H1 (cell line): ENCODE data around the gene REPS1. TPM values are rescaled to one million over a fixed set of nuclear protein-coding genes. Genes with fewer than 3 reads are reported as not detected.

Source experiments
- CTCF ChIA-PET: fragments of 300-600 bp; sonication (Branson Sonifier 250); formaldehyde crosslinking; loops from one replicate; lab custom pipeline; 2021; ENCODE audit not compliant: partially characterized antibody; lab: Charles Lee
- POLR2A ChIA-PET: fragments of 300-600 bp; sonication (Branson Sonifier 250); formaldehyde crosslinking; loops from one replicate; lab custom pipeline; 2021; ENCODE audit warnings: inconsistent platforms; ENCODE audit not compliant: partially characterized antibody; lab: Charles Lee
- DNase-seq, 2 experiments: peaks; one replicate each; pipeline versions ENCODE4 v3.0.0 to v3.0.0-alpha.2; 2010 to 2022; ENCODE audit warnings: low spot score in 2 of 2, low read depth in 1 of 2, mixed read lengths in 1 of 2
- FAIRE-seq: peaks from 2 replicates; lab custom pipeline; 2011; peaks lifted over from hg19 to GRCh38; lab: Jason Lieb, UNC
- H2AFZ ChIP-seq: 2 replicates; pipeline ENCODE4 v1.8.1; 2012; ENCODE audit warnings: low read length, inconsistent platforms
- H2AK5ac ChIP-seq: 2 replicates; pipeline ENCODE4 v1.6.1; 2013; ENCODE audit warnings: low read depth, low read length
- H2BK120ac ChIP-seq: replicated peaks from 2 replicates; pipeline ENCODE3; 2013; ENCODE audit warnings: low read depth, low read length, inconsistent platforms
- H2BK12ac ChIP-seq: 2 replicates; pipeline ENCODE4 v1.6.1; 2013; ENCODE audit warnings: low read depth, low read length
- H2BK15ac ChIP-seq: 2 replicates; pipeline ENCODE4 v1.6.1; 2013; ENCODE audit warnings: low read length
- H2BK20ac ChIP-seq: 2 replicates; pipeline ENCODE4 v1.6.1; 2013; ENCODE audit warnings: low read length
- H2BK5ac ChIP-seq: 2 replicates; pipeline ENCODE4 v1.6.1; 2013; ENCODE audit warnings: low read depth, low read length
- H3K14ac ChIP-seq: 2 replicates; pipeline ENCODE4 v1.6.1; 2013; ENCODE audit warnings: inconsistent platforms; ENCODE audit not compliant: insufficient read length
- H3K18ac ChIP-seq: 2 replicates; pipeline ENCODE4 v1.6.1; 2013; ENCODE audit warnings: low read length; ENCODE audit errors: extremely low read depth
- H3K23ac ChIP-seq: 2 replicates; pipeline ENCODE4 v1.6.1; 2013; ENCODE audit warnings: inconsistent platforms; ENCODE audit not compliant: insufficient read length
- H3K23me2 ChIP-seq: 2 replicates; pipeline ENCODE4 v1.6.1; 2013; ENCODE audit warnings: low read depth, low read length
- H3K27ac ChIP-seq: 2 replicates; pipeline ENCODE4 v1.6.1; 2011; ENCODE audit warnings: low read depth, low read length, inconsistent platforms
- H3K27me3 ChIP-seq, 4 experiments: replicated peaks in 1 of 4; 1 replicate in 1 of 4; 2 replicates in 3 of 4; pipeline versions ENCODE4 v1.6.1 to v1.8.1; 2011 to 2013; ENCODE audit warnings: low read length in 3 of 4, mild to moderate bottlenecking in 3 of 4, inconsistent platforms in 2 of 4, mixed read lengths in 2 of 4, moderate library complexity in 1 of 4; ENCODE audit not compliant: control insufficient read depth in 3 of 4, insufficient read depth in 3 of 4; ENCODE audit errors: extremely low read depth in 1 of 4
- H3K36me3 ChIP-seq, 4 experiments: 2 replicates each; pipeline versions ENCODE4 v1.6.1 to v1.8.1; 2011 to 2013; ENCODE audit warnings: mild to moderate bottlenecking in 4 of 4, low read length in 3 of 4, moderate library complexity in 2 of 4, control low read depth in 1 of 4, inconsistent platforms in 1 of 4; ENCODE audit not compliant: insufficient read depth in 4 of 4, control insufficient read depth in 2 of 4
- H3K4ac ChIP-seq: replicated peaks from 2 replicates; pipeline ENCODE3; 2013; ENCODE audit warnings: low read length, low read depth, mixed read lengths, inconsistent platforms; ENCODE audit not compliant: insufficient read length
- H3K4me1 ChIP-seq, 4 experiments: replicated peaks in 1 of 4; 1 replicate in 1 of 4; 2 replicates in 3 of 4; pipeline versions ENCODE4 v1.6.1 to v1.8.1; 2011 to 2013; ENCODE audit warnings: low read length in 3 of 4, inconsistent platforms in 2 of 4, mixed read lengths in 1 of 4; ENCODE audit not compliant: insufficient read depth in 4 of 4, control insufficient read depth in 3 of 4
- H3K4me2 ChIP-seq, 2 experiments: 2 replicates each; pipeline versions ENCODE4 v1.6.1 to v1.8.1; 2011 to 2013; ENCODE audit warnings: low read depth in 2 of 2, low read length in 2 of 2, control low read depth in 1 of 2, inconsistent platforms in 1 of 2, mild to moderate bottlenecking in 1 of 2; ENCODE audit not compliant: insufficient read depth in 1 of 2
- H3K4me3 ChIP-seq, 4 experiments: fragments of 200-600, 300-600 bp in 1 of 4; sonication (generic), shearing (Covaris generic), sonication (Bioruptor Twin) in 1 of 4; 2 replicates each; pipeline versions ENCODE4 v1.5.1 to v1.8.1; 2011 to 2016; ENCODE audit warnings: low read length in 4 of 4, low read depth in 3 of 4, control low read depth in 2 of 4, inconsistent platforms in 2 of 4, mild to moderate bottlenecking in 2 of 4, mixed read lengths in 1 of 4, moderate library complexity in 1 of 4; ENCODE audit not compliant: insufficient read depth in 2 of 4; ENCODE audit errors: extremely low read depth in 1 of 4
- H3K56ac ChIP-seq: replicated peaks from 2 replicates; pipeline ENCODE3; 2013; ENCODE audit warnings: low read depth, mild to moderate bottlenecking, mixed read lengths, low read length, inconsistent platforms; ENCODE audit not compliant: insufficient read length
- H3K79me1 ChIP-seq: 2 replicates; pipeline ENCODE4 v1.6.1; 2013; ENCODE audit warnings: low read depth, low read length, control low read depth
- H3K79me2 ChIP-seq, 2 experiments: 2 replicates each; pipeline versions ENCODE4 v1.6.1 to v1.8.1; 2012 to 2013; ENCODE audit warnings: low read length in 2 of 2, mild to moderate bottlenecking in 2 of 2, inconsistent platforms in 1 of 2; ENCODE audit not compliant: insufficient read depth in 2 of 2, control insufficient read depth in 1 of 2
- H3K9ac ChIP-seq, 4 experiments: replicated peaks in 1 of 4; 1 replicate in 1 of 4; 2 replicates in 3 of 4; pipeline versions ENCODE4 v1.6.1 to v1.8.1; 2011 to 2013; ENCODE audit warnings: low read depth in 3 of 4, low read length in 3 of 4, control low read depth in 2 of 4, mild to moderate bottlenecking in 2 of 4, moderate library complexity in 2 of 4, inconsistent platforms in 1 of 4; ENCODE audit errors: extremely low read depth in 1 of 4
- H3K9me3 ChIP-seq, 2 experiments: 2 replicates each; pipeline versions ENCODE4 v1.6.1 to v1.8.1; 2012 to 2013; ENCODE audit warnings: mild to moderate bottlenecking in 2 of 2, moderate library complexity in 2 of 2, control low read depth in 1 of 2, inconsistent platforms in 1 of 2, low read depth in 1 of 2, low read length in 1 of 2, mixed read lengths in 1 of 2; ENCODE audit not compliant: insufficient read depth in 2 of 2
- H4K20me1 ChIP-seq, 2 experiments: replicated peaks in 1 of 2; 2 replicates each; pipeline versions ENCODE3 to v1.8.1; 2011 to 2013; ENCODE audit warnings: inconsistent platforms in 2 of 2, low read length in 2 of 2, mild to moderate bottlenecking in 1 of 2; ENCODE audit not compliant: insufficient read depth in 2 of 2, control insufficient read depth in 1 of 2
- H4K5ac ChIP-seq: 2 replicates; pipeline ENCODE4 v1.6.1; 2013; ENCODE audit warnings: low read length, low read depth, mixed read lengths, inconsistent platforms; ENCODE audit not compliant: insufficient read length
- H4K8ac ChIP-seq: 2 replicates; pipeline ENCODE4 v1.8.0; 2013; ENCODE audit warnings: mild to moderate bottlenecking, moderate library complexity, low read length, inconsistent platforms; ENCODE audit not compliant: insufficient read depth; ENCODE audit errors: extremely low read depth
- H4K91ac ChIP-seq: replicated peaks from 2 replicates; pipeline ENCODE3; 2013; ENCODE audit warnings: low read length, mixed read lengths, inconsistent platforms; ENCODE audit not compliant: insufficient read length
- CTBP2 ChIP-seq: IDR thresholded peaks from 2 replicates; pipeline ENCODE4 v1.7.0; 2011; ENCODE audit warnings: borderline replicate concordance, mild to moderate bottlenecking, moderate library complexity, mixed read lengths, low read length; ENCODE audit not compliant: insufficient read depth, insufficient read length
- HDAC6 ChIP-seq: IDR thresholded peaks from one replicate; pipeline ENCODE4 v1.7.1; 2012; ENCODE audit warnings: low read depth, mild to moderate bottlenecking, inconsistent platforms, low read length, moderate library complexity
- KDM1A ChIP-seq: fragments of 200-600, 300-600 bp; sonication (generic); IDR thresholded peaks from 2 replicates; pipeline ENCODE4 v1.7.1; 2016; ENCODE audit warnings: mild to moderate bottlenecking, low read length, borderline replicate concordance
- MAFK ChIP-seq: IDR thresholded peaks from 2 replicates; pipeline ENCODE4 v1.6.1; 2012; ENCODE audit warnings: low read depth, mild to moderate bottlenecking, improper control_type of control experiment, low read length
- POLR2A ChIP-seq, 2 experiments: IDR thresholded peaks; 1 replicate in 1 of 2; 2 replicates in 1 of 2; pipeline ENCODE4 v1.6.1; 2011; ENCODE audit warnings: low read depth in 2 of 2, low read length in 2 of 2, mild to moderate bottlenecking in 2 of 2; ENCODE audit errors: control extremely low read depth in 1 of 2
- RAD21 ChIP-seq, 2 experiments: IDR thresholded peaks in 1 of 2; conservative IDR thresholded peaks in 1 of 2; 2 replicates each; pipeline ENCODE4 v1.6.1; 2011; ENCODE audit warnings: low read depth in 2 of 2, low read length in 2 of 2, improper control_type of control experiment in 1 of 2, inconsistent platforms in 1 of 2, mild to moderate bottlenecking in 1 of 2, moderate library complexity in 1 of 2
- RFX5 ChIP-seq: IDR thresholded peaks from 2 replicates; pipeline ENCODE4 v1.6.1; 2011; ENCODE audit warnings: low read depth, low read length, improper control_type of control experiment, borderline replicate concordance
- TCF12 ChIP-seq: IDR thresholded peaks from 2 replicates; pipeline ENCODE4 v1.6.1; 2011; ENCODE audit warnings: low read depth, mild to moderate bottlenecking, low read length
- WGBS, 2 experiments: shearing (Covaris generic) in 1 of 2; methylation state at CpG; one replicate each; pipeline versions ENCODE4 v1.1.6 to v1.1.7; 2013 to 2015; ENCODE audit warnings: low lambda C conversion rate in 2 of 2, mixed read lengths in 2 of 2, inconsistent platforms in 1 of 2, low coverage in 1 of 2, missing lambda C conversion rate in 1 of 2; ENCODE audit not compliant: insufficient replicate concordance in 2 of 2, insufficient coverage in 1 of 2, insufficient read length in 1 of 2; ENCODE audit errors: extremely low coverage in 1 of 2, missing lambda C conversion rate in 1 of 2; 5-methylcytosine and 5-hydroxymethylcytosine counted together
- polyA plus RNA-seq, 7 experiments: library from polyadenylated mRNA; depleted of rRNA in 3 of 7; stranded (reverse) in 5 of 7; unstranded in 2 of 7; fragments of >200 nt in 5 of 7; fragments of 200-250 nt in 2 of 7; gene quantifications; 1 replicate in 5 of 7; 2 replicates in 1 of 7; 4 replicates in 1 of 7; pipeline versions ENCODE4 v1.2.1 to v1.2.3, GENCODE V29; 2011 to 2013; ENCODE audit warnings: missing spikeins in 2 of 7, mixed read lengths in 2 of 7
- total RNA-seq: library from RNA; stranded (reverse); fragmentation: NEBNext Ultra II Directional; extraction: Animal tissue kit (Norgen Biotek cat#: 25700); gene quantifications from 2 replicates; pipeline ENCODE4 v1.2.1, GENCODE V29; 2021

The REPS1 gene
- total and polyA plus RNA-seq, 2 of the 8 experiments (the other 6 are each of a cell fraction or from before 2014, with no cell fraction given) = 52.1 to 68.9 TPM

- no peak overlapping the region for H3K27ac ChIP-seq
- no peaks in the 10 kb centered on the region for H3K9me3 ChIP-seq
- H2AFZ ChIP-seq = no peak overlapping the region
- no peak for FAIRE-seq
- H3K36me3 ChIP-seq = no peaks in the 10 kb centered on the region
- no peak overlapping the region for H3K4ac ChIP-seq
- no peak overlapping the region; a peak in 1 of 4 replicates for H3K4me2 ChIP-seq
- no peak overlapping the region for H2AK5ac ChIP-seq
- no peak overlapping the region for H2BK12ac ChIP-seq
- TF ChIP-seq CTBP2 (no peak), HDAC6 (no peak), RFX5 (no peak), RAD21 (IDR thresholded peaks at IDR 0.05 in 1 of 2, conservative IDR thresholded peaks at IDR 0.05 in 1 of 2; ENCODE audit: low read depth in 2 of 2, low read length in 2 of 2) (no peak), TCF12 (no peak), MAFK (no peak), POLR2A (IDR thresholded peaks at IDR 0.05; ENCODE audit: control extremely low read depth in 1 of 2, low read depth in 2 of 2, low read length in 2 of 2) (no peak), KDM1A (no peak)
- H2BK15ac ChIP-seq = no peak overlapping the region
- no peak overlapping the region for H3K4me3 ChIP-seq
- no peak overlapping the region for H2BK120ac ChIP-seq
- CTCF ChIA-PET = no interaction called here
- H2BK5ac ChIP-seq = no peak overlapping the region
- H3K79me2 ChIP-seq = peaks cover 37 to 99% of the 10 kb centered on the region in 2 experiments
- H3K18ac ChIP-seq = no peak overlapping the region
- H3K4me1 ChIP-seq = peaks cover 2 to 18% (median 11%) of the 10 kb centered on the region in 4 experiments; a peak in 4 of 7 replicates
- no peaks in the 10 kb centered on the region for H3K27me3 ChIP-seq
- no peak overlapping the region for H4K8ac ChIP-seq
- no peak overlapping the region for H3K56ac ChIP-seq
- no peak overlapping the region for H2BK20ac ChIP-seq
- peaks cover 10% of the 10 kb centered on the region for H3K79me1 ChIP-seq
- peaks cover 4 to 13% of the 10 kb centered on the region in 2 experiments for H4K20me1 ChIP-seq
- no peak overlapping the region for H3K14ac ChIP-seq
- no peak for DNase-seq
- H4K91ac ChIP-seq = no peak overlapping the region
- no peak overlapping the region for H4K5ac ChIP-seq
- 59% methylated on average over 2 of the region's 2 CpGs; no CpG with 5 or more reads in 1 of the 2 experiments for WGBS, 2 experiments
- no peaks in the 10 kb centered on the region for H3K23me2 ChIP-seq
- H3K23ac ChIP-seq = peak overlapping the region; percentile 38
- H3K9ac ChIP-seq = no peak overlapping the region
- POLR2A ChIA-PET = no interaction called here
These were observed 8.7 kb downstream of the REPS1 start for GRCh38 chr6:138979365-138979764.
